Measurements from ENCODE around the gene SCAMP4.
"Not testable (repeated sequence)": the region's sequence is repeated elsewhere in the genome, so short reads cannot be mapped to it uniquely, and the experiment has no call there.

SCAMP4 gene

GRCh38 chr19:1872807-1873523 is 32.2 kb upstream of the SCAMP4 start:
- H3K4me1 ChIP-seq (ENCODE audit: low read length), result peaks cover 13% of the 10 kb centered on the region
- no peaks in the 10 kb centered on the region for H3K27me3 ChIP-seq (ENCODE audit: low read depth, low read length)
- no peak overlapping the region for H3K9ac ChIP-seq (ENCODE audit: low read length)
- H2AFZ ChIP-seq (ENCODE audit: low read depth, low read length), result no peak overlapping the region
- H3K9me3 ChIP-seq (ENCODE audit: insufficient read depth, low read length), result no peaks in the 10 kb centered on the region
- H3K79me2 ChIP-seq (ENCODE audit: low read length), result peaks cover 55% of the 10 kb centered on the region
- H3K4me2 ChIP-seq (ENCODE audit: low read length), result no peak overlapping the region
- no peak overlapping the region for H3K4me3 ChIP-seq (ENCODE audit: low read length)
- no peak for TF ChIP-seq EZH2phosphoT487 (IDR thresholded peaks at IDR 0.05; ENCODE audit: low read depth)
- TF ChIP-seq CTCF (IDR thresholded peaks at IDR 0.05; ENCODE audit: low read depth, low read length), result no peak
- H4K20me1 ChIP-seq (ENCODE audit: insufficient read depth, low read length), result peaks cover 24% of the 10 kb centered on the region
- H3K27ac ChIP-seq (ENCODE audit: low read length), result no peak overlapping the region
- peaks cover 34% of the 10 kb centered on the region for H3K36me3 ChIP-seq (replicated peaks; ENCODE audit: low read depth, low read length)

- Histone ChIP-seq H3K9me3 (ENCODE audit: insufficient read depth, low read length) (no peaks in the 10 kb centered on the region), H3K9ac (ENCODE audit: low read length) (peak overlapping the region; percentile 94), H3K4me3 (ENCODE audit: low read length) (peak overlapping the region; percentile 90), H3K36me3 (replicated peaks; ENCODE audit: low read depth, low read length) (peaks cover 34% of the 10 kb centered on the region), H3K79me2 (ENCODE audit: low read length) (peaks cover 55% of the 10 kb centered on the region), H3K4me1 (ENCODE audit: low read length) (peaks cover 13% of the 10 kb centered on the region), H3K4me2 (ENCODE audit: low read length) (peak overlapping the region; percentile 77), H3K27me3 (ENCODE audit: low read depth, low read length) (no peaks in the 10 kb centered on the region), H4K20me1 (ENCODE audit: insufficient read depth, low read length) (peaks cover 24% of the 10 kb centered on the region), H2AFZ (ENCODE audit: low read depth, low read length) (no peak overlapping the region), H3K27ac (ENCODE audit: low read length) (no peak overlapping the region)
- TF ChIP-seq EZH2phosphoT487 (IDR thresholded peaks at IDR 0.05; ENCODE audit: low read depth) (no peak), CTCF (IDR thresholded peaks at IDR 0.05; ENCODE audit: low read depth, low read length) (no peak)
These were observed 31.4 kb upstream of the SCAMP4 start for GRCh38 chr19:1873524-1874473.

- H3K4me3 ChIP-seq (ENCODE audit: low read length), result peak overlapping the region; percentile 90
- H3K4me1 ChIP-seq (ENCODE audit: low read length), result peaks cover 13% of the 10 kb centered on the region
- H3K4me2 ChIP-seq (ENCODE audit: low read length), result peak overlapping the region; percentile 77
- H3K79me2 ChIP-seq (ENCODE audit: low read length), result peaks cover 55% of the 10 kb centered on the region
- no peaks in the 10 kb centered on the region for H3K9me3 ChIP-seq (ENCODE audit: insufficient read depth, low read length)
- H3K27ac ChIP-seq (ENCODE audit: low read length), result peak overlapping the region; percentile 65
- peaks cover 32% of the 10 kb centered on the region for H3K36me3 ChIP-seq (replicated peaks; ENCODE audit: low read depth, low read length)
- no peaks in the 10 kb centered on the region for H3K27me3 ChIP-seq (ENCODE audit: low read depth, low read length)
- peaks cover 24% of the 10 kb centered on the region for H4K20me1 ChIP-seq (ENCODE audit: insufficient read depth, low read length)
- H2AFZ ChIP-seq (ENCODE audit: low read depth, low read length), result no peak overlapping the region
- TF ChIP-seq CTCF (IDR thresholded peaks at IDR 0.05; ENCODE audit: low read depth, low read length), result no peak
- TF ChIP-seq EZH2phosphoT487 (IDR thresholded peaks at IDR 0.05; ENCODE audit: low read depth), result no peak
- H3K9ac ChIP-seq (ENCODE audit: low read length), result peak overlapping the region; percentile 94
These were observed 30.5 kb upstream of the SCAMP4 start for GRCh38 chr19:1874554-1875185.

- H3K9me3 ChIP-seq (ENCODE audit: insufficient read depth, low read length); H3K27me3 ChIP-seq (ENCODE audit: low read depth, low read length); H2AFZ ChIP-seq (ENCODE audit: low read depth, low read length): not testable (repeated sequence)
- peaks cover 24% of the 10 kb centered on the region for H4K20me1 ChIP-seq (ENCODE audit: insufficient read depth, low read length)
- H3K4me2 ChIP-seq (ENCODE audit: low read length), result peak overlapping the region; percentile 77
- peaks cover 13% of the 10 kb centered on the region for H3K4me1 ChIP-seq (ENCODE audit: low read length)
- peaks cover 30% of the 10 kb centered on the region for H3K36me3 ChIP-seq (replicated peaks; ENCODE audit: low read depth, low read length)
- peak overlapping the region; percentile 65 for H3K27ac ChIP-seq (ENCODE audit: low read length)
- H3K4me3 ChIP-seq (ENCODE audit: low read length), result peak overlapping the region; percentile 90
- H3K79me2 ChIP-seq (ENCODE audit: low read length), result peaks cover 55% of the 10 kb centered on the region
- peak overlapping the region; percentile 94 for H3K9ac ChIP-seq (ENCODE audit: low read length)
These were observed 29.9 kb upstream of the SCAMP4 start for GRCh38 chr19:1875265-1875645.

Data from OCI-LY3 (cell line).